ES-I3 (cell line): ENCODE data around the gene TRIM17.

ENCODE experiments used
- H3K36me3 ChIP-seq: 2 replicates; pipeline ENCODE4 v1.6.1; 2013; ENCODE audit warnings: mild to moderate bottlenecking, low read length, control low read depth, moderate library complexity; ENCODE audit not compliant: insufficient read depth
- H3K4me1 ChIP-seq: 2 replicates; pipeline ENCODE4 v1.6.1; 2013; ENCODE audit warnings: mild to moderate bottlenecking, control low read depth, low read length; ENCODE audit not compliant: insufficient read depth
- H3K9ac ChIP-seq: 2 replicates; pipeline ENCODE4 v1.6.1; 2013; ENCODE audit warnings: low read depth, mild to moderate bottlenecking, low read length, moderate library complexity
- H3K9me3 ChIP-seq: 2 replicates; pipeline ENCODE4 v1.6.1; 2013; ENCODE audit warnings: mild to moderate bottlenecking, low read length, moderate library complexity; ENCODE audit not compliant: control insufficient read depth, insufficient read depth

Gene TRIM17, protein sequence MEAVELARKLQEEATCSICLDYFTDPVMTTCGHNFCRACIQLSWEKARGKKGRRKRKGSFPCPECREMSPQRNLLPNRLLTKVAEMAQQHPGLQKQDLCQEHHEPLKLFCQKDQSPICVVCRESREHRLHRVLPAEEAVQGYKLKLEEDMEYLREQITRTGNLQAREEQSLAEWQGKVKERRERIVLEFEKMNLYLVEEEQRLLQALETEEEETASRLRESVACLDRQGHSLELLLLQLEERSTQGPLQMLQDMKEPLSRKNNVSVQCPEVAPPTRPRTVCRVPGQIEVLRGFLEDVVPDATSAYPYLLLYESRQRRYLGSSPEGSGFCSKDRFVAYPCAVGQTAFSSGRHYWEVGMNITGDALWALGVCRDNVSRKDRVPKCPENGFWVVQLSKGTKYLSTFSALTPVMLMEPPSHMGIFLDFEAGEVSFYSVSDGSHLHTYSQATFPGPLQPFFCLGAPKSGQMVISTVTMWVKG

GRCh38 chr1:228416217-228416933 is at the start of gene TRIM17:
Gene TRIM17, minus strand, starts transcription at chr1:228416861. Its CDS starts 1,789 bp downstream, at chr1:228415072.
- Histone ChIP-seq H3K36me3 (no peaks in the 10 kb centered on the region), H3K4me1 (peaks cover 4% of the 10 kb centered on the region; the same call in 1 of the 2 replicates), H3K9ac (peak within 1 kb of the TSS; percentile 65), H3K9me3 (no peaks in the 10 kb centered on the region)

- H3K36me3 ChIP-seq, result no peaks in the 10 kb centered on the region
- H3K9me3 ChIP-seq, result no peaks in the 10 kb centered on the region
- no peaks in the 10 kb centered on the region for H3K4me1 ChIP-seq
- peak overlapping the region; percentile 67; the same call in 1 of the 2 replicates for H3K9ac ChIP-seq
Observed at GRCh38 chr1:228465571-228466146, 49.0 kb upstream of the TRIM17 start.

DNA sequence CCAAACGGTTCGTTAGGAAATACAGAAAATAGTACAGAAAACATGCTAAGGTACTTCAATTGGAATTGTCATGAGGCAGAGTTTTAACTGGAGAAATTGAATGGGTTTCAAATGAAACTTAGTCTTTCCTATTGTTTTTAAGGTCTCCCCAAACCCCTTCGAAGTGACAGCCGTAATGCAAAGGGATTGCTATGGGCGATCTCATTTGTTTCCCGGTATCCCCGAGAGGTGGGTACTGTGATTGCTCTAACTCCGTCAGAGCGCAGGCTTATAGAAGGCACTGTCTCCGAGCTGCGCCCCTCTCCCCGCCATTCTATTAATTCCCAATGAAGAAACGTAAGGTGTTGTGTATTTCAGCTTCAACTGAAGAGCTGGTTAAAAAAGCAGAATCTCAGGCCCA is 48.5 kb upstream of the TRIM17 start:
- Histone ChIP-seq H3K36me3 (no peaks in the 10 kb centered on the region), H3K9ac (peak overlapping the region; percentile 67; the same call in 1 of the 2 replicates), H3K9me3 (no peaks in the 10 kb centered on the region), H3K4me1 (no peaks in the 10 kb centered on the region)

DNA sequence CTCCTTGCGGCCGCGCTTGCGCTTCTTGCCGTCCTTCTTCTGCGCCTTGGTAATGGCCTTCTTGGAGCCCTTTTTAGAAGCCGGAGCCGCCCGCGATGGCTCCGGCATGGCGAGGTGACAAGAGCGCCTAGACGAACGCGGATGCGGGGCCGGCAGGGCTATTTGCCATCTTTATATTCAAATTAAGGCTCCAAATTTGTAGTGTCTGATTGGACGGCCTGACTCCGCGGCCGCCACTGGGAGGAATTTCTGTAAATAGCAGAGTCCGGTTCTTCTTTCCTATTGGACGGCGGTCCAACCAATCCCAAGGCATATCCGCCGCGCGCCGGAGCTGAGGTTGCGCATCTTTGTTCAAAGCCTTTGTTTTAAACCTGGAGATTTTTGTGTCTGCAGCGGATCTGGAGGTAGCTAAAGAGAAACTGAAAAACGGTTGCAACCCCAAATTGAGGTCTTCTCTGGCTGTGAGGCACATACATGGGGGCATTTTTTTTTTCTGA is 47.9 kb upstream of the TRIM17 start:
- Histone ChIP-seq H3K4me1 (no peaks in the 10 kb centered on the region), H3K36me3 (no peaks in the 10 kb centered on the region), H3K9me3 (no peaks in the 10 kb centered on the region), H3K9ac (peak overlapping the region; percentile 67; the same call in 1 of the 2 replicates)

DNA sequence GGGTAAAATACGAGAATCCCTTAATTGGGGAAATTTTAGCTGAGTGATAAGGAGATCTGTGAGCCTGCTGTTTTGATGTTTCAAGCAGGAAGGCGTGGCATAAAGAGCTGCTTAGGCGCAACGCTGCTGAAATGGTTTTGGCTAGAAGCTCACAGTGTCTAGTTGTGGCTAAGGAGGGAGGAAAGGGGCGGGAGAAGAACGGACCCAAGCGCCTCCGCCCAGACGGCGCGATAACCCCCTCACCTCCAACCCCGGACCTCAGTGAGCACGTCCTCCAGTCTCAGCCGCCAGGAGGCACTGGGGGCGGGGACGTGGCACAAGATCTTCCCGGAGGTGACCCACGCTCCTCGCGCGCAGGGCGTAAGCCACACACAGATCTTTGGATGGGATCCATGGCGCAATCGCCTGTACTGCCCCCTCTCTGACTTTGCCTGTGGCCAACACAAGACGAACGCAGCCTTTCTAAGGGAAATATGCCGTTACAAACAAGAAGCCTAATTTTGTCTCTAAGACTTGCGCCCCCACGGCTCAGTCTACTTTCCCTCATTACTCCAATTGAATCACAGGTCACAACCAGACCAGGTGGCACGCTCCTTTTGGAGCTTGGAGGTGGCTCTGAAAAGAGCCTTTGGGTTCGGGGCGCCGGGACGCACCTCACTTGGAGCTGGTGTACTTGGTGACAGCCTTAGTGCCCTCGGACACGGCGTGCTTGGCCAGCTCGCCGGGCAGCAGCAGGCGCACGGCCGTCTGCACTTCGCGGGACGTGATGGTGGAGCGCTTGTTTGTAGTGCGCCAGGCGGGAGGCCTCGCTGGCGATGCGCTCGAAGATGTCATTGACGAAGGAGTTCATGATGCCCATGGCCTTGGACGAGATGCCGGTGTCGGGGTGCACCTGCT is 47.1 kb upstream of the TRIM17 start:
- Histone ChIP-seq H3K9ac (peak overlapping the region; percentile 67), H3K4me1 (no peaks in the 10 kb centered on the region), H3K36me3 (no peaks in the 10 kb centered on the region), H3K9me3 (no peaks in the 10 kb centered on the region)

DNA sequence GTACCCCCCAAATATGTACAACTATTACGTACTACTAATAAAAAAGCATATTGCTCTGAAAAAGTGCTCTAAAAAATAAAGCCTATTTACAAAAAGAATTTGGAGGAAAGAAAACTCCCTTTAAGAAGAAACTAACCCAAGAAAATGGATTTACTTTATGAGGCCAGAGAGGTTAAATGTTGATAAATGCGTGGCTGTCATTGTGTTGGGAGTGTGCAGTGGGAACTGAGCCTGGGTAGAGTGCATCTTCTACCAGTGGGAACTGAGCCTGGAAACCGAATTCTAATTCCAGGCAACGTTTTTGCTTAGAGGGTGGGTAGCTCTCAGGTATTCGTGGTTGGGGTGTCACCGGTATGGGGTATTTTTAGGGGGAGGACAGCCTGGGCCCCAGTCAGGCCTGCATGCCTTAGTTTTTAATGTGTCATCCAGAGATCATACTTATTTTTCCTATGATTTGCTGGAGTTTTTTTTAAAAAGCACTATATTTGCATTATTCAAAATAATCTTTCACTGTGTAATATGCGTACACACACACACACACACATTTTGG is 46.4 kb upstream of the TRIM17 start:
- Histone ChIP-seq H3K4me1 (no peaks in the 10 kb centered on the region), H3K9ac (peak overlapping the region; percentile 67; the same call in 1 of the 2 replicates), H3K9me3 (no peaks in the 10 kb centered on the region), H3K36me3 (no peaks in the 10 kb centered on the region)

DNA sequence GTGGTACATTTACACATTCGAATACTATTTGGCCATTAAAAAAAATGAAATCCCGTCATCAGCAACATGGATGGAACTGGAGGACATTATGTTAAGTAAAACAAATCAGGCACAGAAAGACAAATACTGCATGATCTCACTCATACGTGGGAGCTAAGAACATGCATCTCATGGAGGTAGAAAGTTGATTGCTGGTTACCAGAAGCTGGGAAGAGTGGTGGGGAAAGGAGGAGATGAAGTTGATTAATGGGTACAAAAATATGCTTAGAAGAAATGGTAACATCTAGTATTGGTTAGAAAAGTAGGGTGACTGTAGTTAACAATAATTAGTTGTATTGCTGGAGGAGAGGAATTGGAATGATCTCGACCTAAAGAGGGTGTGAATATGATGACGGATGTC is 45.9 kb upstream of the TRIM17 start:
- Histone ChIP-seq H3K9me3 (no peaks in the 10 kb centered on the region), H3K36me3 (no peaks in the 10 kb centered on the region), H3K4me1 (no peaks in the 10 kb centered on the region), H3K9ac (no peak overlapping the region)

GRCh38 chr1:228460821-228461220 is 44.2 kb upstream of the TRIM17 start:
- no peak overlapping the region for H3K9ac ChIP-seq
- no peaks in the 10 kb centered on the region for H3K36me3 ChIP-seq

GRCh38 chr1:228459091-228459993 is 42.7 kb upstream of the TRIM17 start:
- Histone ChIP-seq H3K4me1 (no peaks in the 10 kb centered on the region), H3K9ac (peak overlapping the region; percentile 71; the same call in 1 of the 2 replicates), H3K9me3 (no peaks in the 10 kb centered on the region), H3K36me3 (no peaks in the 10 kb centered on the region)

More at GRCh38 chr1:228460821-228461220, 44.2 kb upstream of the TRIM17 start:
- Histone ChIP-seq H3K4me1 (no peaks in the 10 kb centered on the region), H3K9me3 (no peaks in the 10 kb centered on the region)

DNA sequence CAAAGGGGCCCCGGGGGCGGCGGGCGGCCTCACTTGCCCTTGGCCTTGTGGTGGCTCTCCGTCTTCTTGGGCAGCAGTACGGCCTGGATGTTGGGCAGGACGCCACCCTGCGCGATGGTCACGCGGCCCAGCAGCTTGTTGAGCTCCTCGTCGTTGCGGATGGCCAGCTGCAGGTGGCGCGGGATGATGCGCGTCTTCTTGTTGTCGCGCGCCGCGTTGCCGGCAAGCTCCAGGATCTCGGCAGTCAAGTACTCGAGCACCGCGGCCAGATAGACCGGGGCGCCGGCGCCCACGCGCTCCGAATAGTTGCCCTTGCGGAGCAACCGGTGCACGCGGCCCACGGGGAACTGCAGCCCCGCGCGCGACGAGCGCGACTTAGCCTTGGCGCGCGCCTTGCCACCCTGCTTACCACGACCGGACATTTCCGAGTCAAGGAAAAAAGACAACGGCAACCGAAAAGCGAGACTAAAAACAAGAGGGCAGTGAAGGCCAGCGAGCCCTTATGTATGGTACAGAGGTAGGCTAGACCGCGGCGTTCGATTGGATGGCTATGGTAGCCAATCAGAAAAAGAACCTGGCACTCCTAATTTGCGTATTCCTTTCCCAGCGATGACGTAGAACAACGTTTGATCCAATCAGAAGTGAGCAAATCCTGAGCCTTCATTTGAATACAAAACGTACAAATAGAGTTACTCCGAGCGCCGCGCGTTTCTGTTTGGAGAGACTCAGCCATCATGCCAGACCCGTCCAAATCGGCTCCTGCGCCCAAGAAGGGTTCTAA is 40.9 kb upstream of the TRIM17 start:
- peak overlapping the region; percentile 71 for H3K9ac ChIP-seq
- no peaks in the 10 kb centered on the region for H3K9me3 ChIP-seq
- no peaks in the 10 kb centered on the region for H3K4me1 ChIP-seq
- no peaks in the 10 kb centered on the region for H3K36me3 ChIP-seq

DNA sequence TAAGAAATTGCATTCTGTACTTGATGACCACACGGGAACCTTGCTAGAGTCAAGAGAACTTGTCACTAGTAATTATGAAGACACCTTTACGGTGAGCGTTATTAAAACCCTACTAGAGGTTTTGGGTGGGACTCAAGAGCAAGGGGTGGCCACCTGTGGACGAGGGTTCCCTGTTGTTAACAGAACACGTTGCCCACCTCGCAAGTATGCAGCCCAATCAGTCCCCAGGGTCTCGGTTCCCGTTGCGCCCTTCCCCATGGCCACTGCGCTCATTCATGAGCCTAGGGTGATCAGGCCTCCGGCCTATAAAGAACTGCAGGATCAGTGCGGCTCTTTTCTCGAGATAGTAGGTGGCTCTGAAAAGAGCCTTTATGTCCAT is 40.3 kb upstream of the TRIM17 start:
- Histone ChIP-seq H3K9me3 (no peaks in the 10 kb centered on the region), H3K4me1 (no peaks in the 10 kb centered on the region), H3K36me3 (no peaks in the 10 kb centered on the region), H3K9ac (peak overlapping the region; percentile 56)
